IMR-90 (cell line): ENCODE data around the gene TMPRSS3. TPM values are rescaled to one million over a fixed set of nuclear protein-coding genes. Genes with fewer than 3 reads are reported as not detected.
A peak's percentile ranks its signal among the peaks of the same experiment; 100 is the strongest.

Experiments used
- ATAC-seq: fragments of 200-7000 bp; cut with Tn5 transposase; 2 replicates; pipeline ENCODE4 v1.9.1; 2020; ENCODE audit warnings: low read depth, mild to moderate bottlenecking, moderate library complexity
- BruUV-seq: library from RNA; stranded (reverse); fragments of 400-500 nt; replicated peaks from 2 replicates; lab custom pipeline; 2021; lab: Mats Ljungman, UMichigan
- CTCF ChIA-PET: fragments of 300-600 bp; formaldehyde crosslinking; extraction: SDS; loops from one replicate; lab custom pipeline; 2021; ENCODE audit warnings: antibody characterized with exemption; lab: Yijun Ruan, JAX
- POLR2A ChIA-PET: fragments of 300-600 bp; sonication (Branson Sonifier 250); formaldehyde crosslinking; loops from one replicate; lab custom pipeline; 2022; ENCODE audit warnings: antibody characterized with exemption; ENCODE audit not compliant: unreplicated experiment; lab: Charles Lee
- DNase-seq: peaks from one replicate; pipeline ENCODE4 v3.0.0; 2013
- H2AFZ ChIP-seq: replicated peaks from 2 replicates; pipeline ENCODE3; 2013; ENCODE audit warnings: low read length, mild to moderate bottlenecking; ENCODE audit not compliant: poor library complexity
- H2AK5ac ChIP-seq: 2 replicates; pipeline ENCODE4 v1.6.1; 2013; ENCODE audit warnings: low read depth, low read length, inconsistent platforms
- H2AK9ac ChIP-seq: replicated peaks from 2 replicates; pipeline ENCODE3; 2013; ENCODE audit warnings: mild to moderate bottlenecking, low read depth, low read length, moderate library complexity; ENCODE audit not compliant: poor library complexity
- H2BK120ac ChIP-seq: 2 replicates; pipeline ENCODE4 v1.6.1; 2013; ENCODE audit warnings: low read depth, low read length, inconsistent platforms
- H2BK15ac ChIP-seq: 3 replicates; pipeline ENCODE4 v1.6.1; 2013; ENCODE audit warnings: low read depth, low read length, inconsistent platforms
- H2BK20ac ChIP-seq: 2 replicates; pipeline ENCODE4 v1.6.1; 2013; ENCODE audit warnings: low read depth, mild to moderate bottlenecking, inconsistent platforms, low read length, moderate library complexity
- H2BK5ac ChIP-seq: 2 replicates; pipeline ENCODE4 v1.6.1; 2013; ENCODE audit warnings: mild to moderate bottlenecking, low read depth, low read length, inconsistent platforms; ENCODE audit not compliant: poor library complexity, severe bottlenecking
- H3K14ac ChIP-seq: replicated peaks from 2 replicates; pipeline ENCODE4 v1.6.1; 2013; ENCODE audit warnings: low read depth, low read length, inconsistent platforms
- H3K18ac ChIP-seq: 2 replicates; pipeline ENCODE4 v1.6.1; 2013; ENCODE audit warnings: low read depth, low read length, control low read depth
- H3K23ac ChIP-seq: 2 replicates; pipeline ENCODE4 v1.6.1; 2013; ENCODE audit warnings: low read depth, low read length, inconsistent platforms
- H3K27ac ChIP-seq: 2 replicates; pipeline ENCODE4 v1.5.1; 2013; ENCODE audit warnings: mild to moderate bottlenecking, control low read depth, low read length; ENCODE audit not compliant: insufficient read depth
- H3K27me3 ChIP-seq: 2 replicates; pipeline ENCODE4 v1.6.1; 2013; ENCODE audit warnings: low read length; ENCODE audit not compliant: control insufficient read depth, insufficient read depth
- H3K36me3 ChIP-seq: 2 replicates; pipeline ENCODE4 v1.6.1; 2013; ENCODE audit warnings: low read length, mixed read lengths; ENCODE audit not compliant: control insufficient read depth, insufficient read depth
- H3K4ac ChIP-seq: 2 replicates; pipeline ENCODE4 v1.6.1; 2013; ENCODE audit warnings: low read depth, low read length, inconsistent platforms
- H3K4me1 ChIP-seq: 2 replicates; pipeline ENCODE4 v1.6.1; 2013; ENCODE audit warnings: low read length, mixed read lengths; ENCODE audit not compliant: control insufficient read depth, insufficient read depth
- H3K4me2 ChIP-seq: 2 replicates; pipeline ENCODE4 v1.6.1; 2013; ENCODE audit warnings: low read depth, mild to moderate bottlenecking, control low read depth, low read length, moderate library complexity
- H3K4me3 ChIP-seq: 2 replicates; pipeline ENCODE4 v1.5.1; 2013; ENCODE audit warnings: low read depth, mild to moderate bottlenecking, control low read depth, low read length, moderate library complexity; ENCODE audit not compliant: insufficient read depth
- H3K56ac ChIP-seq: 2 replicates; pipeline ENCODE4 v1.6.1; 2013; ENCODE audit warnings: low read length, inconsistent platforms; ENCODE audit not compliant: insufficient read depth; ENCODE audit errors: extremely low read depth
- H3K79me1 ChIP-seq, 2 experiments: 2 replicates each; pipeline ENCODE4 v1.6.1; 2013; ENCODE audit warnings: low read length in 2 of 2, inconsistent platforms in 1 of 2, low read depth in 1 of 2
- H3K9ac ChIP-seq: 2 replicates; pipeline ENCODE4 v1.6.1; 2013; ENCODE audit warnings: low read depth, low read length, control low read depth
- H3K9me1 ChIP-seq: 2 replicates; pipeline ENCODE4 v1.6.1; 2013; ENCODE audit warnings: low read length, inconsistent platforms; ENCODE audit not compliant: insufficient read depth
- H3K9me3 ChIP-seq: 2 replicates; pipeline ENCODE4 v1.6.1; 2013; ENCODE audit warnings: low read length; ENCODE audit not compliant: control insufficient read depth, insufficient read depth
- H4K20me1 ChIP-seq: 2 replicates; pipeline ENCODE4 v1.6.1; 2013; ENCODE audit warnings: low read length, inconsistent platforms; ENCODE audit not compliant: insufficient read depth
- H4K5ac ChIP-seq: 2 replicates; pipeline ENCODE4 v1.6.1; 2013; ENCODE audit warnings: mild to moderate bottlenecking, low read depth, low read length, control low read depth
- H4K8ac ChIP-seq, 2 experiments: 2 replicates each; pipeline ENCODE4 v1.6.1; 2013; ENCODE audit warnings: low read depth in 2 of 2, low read length in 2 of 2, control low read depth in 1 of 2, inconsistent platforms in 1 of 2
- H4K91ac ChIP-seq: 2 replicates; pipeline ENCODE4 v1.6.1; 2013; ENCODE audit warnings: low read depth, low read length, inconsistent platforms; ENCODE audit not compliant: insufficient read depth
- CEBPB ChIP-seq: IDR thresholded peaks from 2 replicates; pipeline ENCODE4 v1.6.1; 2012; ENCODE audit warnings: low read depth, low read length, improper control_type of control experiment
- CHD1 ChIP-seq: IDR thresholded peaks from 2 replicates; pipeline ENCODE4 v1.6.1; 2012; ENCODE audit warnings: low read depth, low read length, improper control_type of control experiment
- MAFK ChIP-seq: IDR thresholded peaks from 2 replicates; pipeline ENCODE4 v1.6.1; 2012; ENCODE audit warnings: low read depth, low read length, improper control_type of control experiment
- POLR2A ChIP-seq: IDR thresholded peaks from 2 replicates; pipeline ENCODE4 v1.6.1; 2012; ENCODE audit warnings: mild to moderate bottlenecking, low read depth, low read length
- RAD21 ChIP-seq: IDR thresholded peaks from 2 replicates; pipeline ENCODE4 v1.6.1; 2012; ENCODE audit warnings: low read length, improper control_type of control experiment
- RCOR1 ChIP-seq: IDR thresholded peaks from 2 replicates; pipeline ENCODE4 v1.6.1; 2012; ENCODE audit warnings: mild to moderate bottlenecking, low read length, improper control_type of control experiment; ENCODE audit not compliant: insufficient replicate concordance
- SMC3 ChIP-seq: fragments of 150-350 bp; IDR thresholded peaks from 2 replicates; pipeline ENCODE4 v1.6.1; 2016; ENCODE audit warnings: low read depth, mild to moderate bottlenecking, antibody characterized with exemption, low read length, moderate library complexity
- WGBS, 2 experiments: methylation state at CpG; one replicate each; pipeline versions ENCODE4 v1.1.5 to v1.1.7; 2013; ENCODE audit warnings: missing lambda C conversion rate in 2 of 2; ENCODE audit not compliant: insufficient read length in 1 of 2; ENCODE audit errors: extremely low coverage in 2 of 2; 5-methylcytosine and 5-hydroxymethylcytosine counted together
- dilution Hi-C: fragments of 300-500 bp; cut with HindIII; formaldehyde crosslinking; loops from one replicate; pipeline ENCODE4 v1.14.3; 2018; ENCODE audit warnings: low sequenced_read_pairs; ENCODE audit not compliant: unreplicated experiment
- in situ Hi-C: fragments of 300-500 bp; cut with MboI; formaldehyde crosslinking; loops from 3 replicates; pipeline ENCODE4 v1.14.3; 2019; ENCODE audit warnings: low sequenced_read_pairs, inconsistent platforms, mixed read lengths
- intact Hi-C: fragments of 100-400 bp; cut with micrococcal nuclease; formaldehyde crosslinking; loops from 2 replicates; pipeline ENCODE4 v1.10.0; 2022
- polyA plus RNA-seq, 3 experiments: library from polyadenylated mRNA; depleted of rRNA; stranded (reverse); fragments of >200 nt; gene quantifications; 2 replicates each; pipeline ENCODE4 v1.2.3, GENCODE V29; 2012; ENCODE audit warnings: low replicate concordance in 1 of 3
- total RNA-seq: library from RNA; depleted of rRNA; stranded (reverse); fragments of >200 nt; gene quantifications from 2 replicates; pipeline ENCODE4 v1.2.3, GENCODE V29; 2012
- TF ChIP-seq, protein P1 (sequence below): fragments of 150-350 bp; IDR thresholded peaks from 2 replicates; pipeline ENCODE4 v1.6.1; 2017; ENCODE audit warnings: mild to moderate bottlenecking, antibody characterized with exemption, low read length, low read depth

TMPRSS3 gene
- total and polyA plus RNA-seq, 2 of the 4 experiments (the other 2 are of a cell fraction): not detected

DNA sequence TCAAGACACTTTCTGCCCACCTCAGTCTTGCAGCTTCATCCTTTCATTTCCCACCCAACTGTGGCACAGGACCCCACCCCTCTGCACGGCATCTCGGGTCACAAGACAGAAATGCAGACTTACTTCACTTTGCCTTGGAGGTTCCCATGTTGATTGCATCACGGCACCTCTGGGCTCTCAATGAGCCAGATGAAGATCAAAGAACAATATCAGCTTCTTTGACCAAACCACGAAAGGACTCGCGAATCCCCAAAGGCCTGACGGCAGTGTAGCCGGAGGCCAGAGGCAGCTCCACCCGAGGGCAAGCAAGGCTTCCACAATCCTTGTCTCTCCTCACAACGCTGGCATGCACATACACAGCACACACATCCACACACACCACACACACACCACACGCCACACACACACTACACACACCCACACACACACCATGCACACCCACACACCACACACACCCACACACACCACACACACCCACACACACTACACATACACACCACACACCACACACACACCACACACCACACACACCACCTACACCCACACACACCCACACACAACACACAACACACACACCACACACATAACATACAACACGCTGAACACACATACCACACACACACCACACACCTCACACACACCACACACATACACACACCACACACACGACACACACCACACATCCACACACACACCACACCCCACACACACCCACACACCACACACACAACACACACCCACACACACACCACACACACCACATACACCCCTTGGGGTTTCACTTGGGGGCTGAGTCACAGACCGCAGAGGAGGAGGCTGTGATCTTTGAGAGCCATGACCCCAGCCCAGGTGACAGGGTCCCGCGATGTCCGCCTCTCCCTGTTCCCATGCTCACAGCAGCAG lies 43.7 kb upstream of the TMPRSS3 start:
- POLR2A ChIA-PET: no interaction called here
- Histone ChIP-seq H4K20me1 (no peaks in the 10 kb centered on the region), H2AFZ (no peak overlapping the region), H3K4me3 (no peak overlapping the region), H2AK5ac (no peak overlapping the region), H3K23ac (no peak overlapping the region), H4K8ac (no peak overlapping the region), H3K18ac (no peak overlapping the region), H3K79me1 (no peaks in the 10 kb centered on the region), H4K5ac (no peak overlapping the region), H3K4me2 (no peak overlapping the region), H3K14ac (no peak overlapping the region), H2BK20ac (no peak overlapping the region), H3K4ac (no peak overlapping the region), H3K9ac (no peak overlapping the region), H3K27me3 (no peaks in the 10 kb centered on the region; the same call in 1 of the 2 replicates), H3K27ac (no peak overlapping the region), H3K56ac (no peak overlapping the region), H3K9me1 (no peaks in the 10 kb centered on the region), H2BK15ac (no peak overlapping the region), H3K9me3 (no peaks in the 10 kb centered on the region; the same call in 1 of the 2 replicates), H2AK9ac (no peak overlapping the region), H4K91ac (no peak overlapping the region), H3K4me1 (no peaks in the 10 kb centered on the region), H2BK120ac (no peak overlapping the region), H3K36me3 (no peaks in the 10 kb centered on the region), H2BK5ac (peak overlapping the region; percentile 90)
- dilution Hi-C loops (no loop called here), in situ Hi-C loops (no loop called here), intact Hi-C loops (no loop called here)
- CTCF ChIA-PET: no interaction called here
- no TSS peak for BruUV-seq
- DNase-seq: no peak
- WGBS, 2 experiments: 67% methylated on average over 7 of the region's 17 CpGs; no CpG with 5 or more reads in 1 of the 2 experiments
- ATAC-seq: no peak
- TF ChIP-seq CHD1 (no peak), POLR2A (no peak), SMC3 (no peak), RCOR1 (no peak), MAFK (no peak), RAD21 (no peak), CEBPB (no peak)
- TF ChIP-seq, protein P1, sequence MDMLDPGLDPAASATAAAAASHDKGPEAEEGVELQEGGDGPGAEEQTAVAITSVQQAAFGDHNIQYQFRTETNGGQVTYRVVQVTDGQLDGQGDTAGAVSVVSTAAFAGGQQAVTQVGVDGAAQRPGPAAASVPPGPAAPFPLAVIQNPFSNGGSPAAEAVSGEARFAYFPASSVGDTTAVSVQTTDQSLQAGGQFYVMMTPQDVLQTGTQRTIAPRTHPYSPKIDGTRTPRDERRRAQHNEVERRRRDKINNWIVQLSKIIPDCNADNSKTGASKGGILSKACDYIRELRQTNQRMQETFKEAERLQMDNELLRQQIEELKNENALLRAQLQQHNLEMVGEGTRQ: no peak
